Neural cell (in vitro differentiated cells): ENCODE measurements around the gene NDST3.

Source experiments
- CTCF ChIP-seq: fragments of 450-650 bp; IDR thresholded peaks from 2 replicates; pipeline ENCODE4 v1.5.1; 2014; ENCODE audit warnings: antibody characterized with exemption, mild to moderate bottlenecking, moderate library complexity; ENCODE audit not compliant: poor library complexity, severe bottlenecking
- EP300 ChIP-seq: fragments of 450-650 bp; conservative IDR thresholded peaks from 2 replicates; pipeline ENCODE4 v1.6.1; 2014; ENCODE audit warnings: antibody characterized with exemption, mild to moderate bottlenecking, moderate library complexity; ENCODE audit not compliant: poor library complexity, severe bottlenecking
- EZH2 ChIP-seq: fragments of 200-600, 300-800 bp; shearing (Covaris generic), sonication (generic); IDR thresholded peaks from 2 replicates; pipeline ENCODE4 v1.6.1; 2014; ENCODE audit warnings: antibody characterized with exemption, low read length, borderline replicate concordance, mild to moderate bottlenecking; ENCODE audit not compliant: insufficient read depth, poor library complexity, severe bottlenecking
- POLR2AphosphoS5 ChIP-seq: IDR thresholded peaks from 2 replicates; pipeline ENCODE4 v1.6.1; 2012
- TF ChIP-seq, protein P1 (sequence below): IDR thresholded peaks from 2 replicates; pipeline ENCODE4 v1.6.1; 2012; ENCODE audit warnings: borderline replicate concordance

- TF ChIP-seq EP300, result no peak
- no peak for TF ChIP-seq CTCF
- TF ChIP-seq EZH2, result no peak
- TF ChIP-seq, protein P1, sequence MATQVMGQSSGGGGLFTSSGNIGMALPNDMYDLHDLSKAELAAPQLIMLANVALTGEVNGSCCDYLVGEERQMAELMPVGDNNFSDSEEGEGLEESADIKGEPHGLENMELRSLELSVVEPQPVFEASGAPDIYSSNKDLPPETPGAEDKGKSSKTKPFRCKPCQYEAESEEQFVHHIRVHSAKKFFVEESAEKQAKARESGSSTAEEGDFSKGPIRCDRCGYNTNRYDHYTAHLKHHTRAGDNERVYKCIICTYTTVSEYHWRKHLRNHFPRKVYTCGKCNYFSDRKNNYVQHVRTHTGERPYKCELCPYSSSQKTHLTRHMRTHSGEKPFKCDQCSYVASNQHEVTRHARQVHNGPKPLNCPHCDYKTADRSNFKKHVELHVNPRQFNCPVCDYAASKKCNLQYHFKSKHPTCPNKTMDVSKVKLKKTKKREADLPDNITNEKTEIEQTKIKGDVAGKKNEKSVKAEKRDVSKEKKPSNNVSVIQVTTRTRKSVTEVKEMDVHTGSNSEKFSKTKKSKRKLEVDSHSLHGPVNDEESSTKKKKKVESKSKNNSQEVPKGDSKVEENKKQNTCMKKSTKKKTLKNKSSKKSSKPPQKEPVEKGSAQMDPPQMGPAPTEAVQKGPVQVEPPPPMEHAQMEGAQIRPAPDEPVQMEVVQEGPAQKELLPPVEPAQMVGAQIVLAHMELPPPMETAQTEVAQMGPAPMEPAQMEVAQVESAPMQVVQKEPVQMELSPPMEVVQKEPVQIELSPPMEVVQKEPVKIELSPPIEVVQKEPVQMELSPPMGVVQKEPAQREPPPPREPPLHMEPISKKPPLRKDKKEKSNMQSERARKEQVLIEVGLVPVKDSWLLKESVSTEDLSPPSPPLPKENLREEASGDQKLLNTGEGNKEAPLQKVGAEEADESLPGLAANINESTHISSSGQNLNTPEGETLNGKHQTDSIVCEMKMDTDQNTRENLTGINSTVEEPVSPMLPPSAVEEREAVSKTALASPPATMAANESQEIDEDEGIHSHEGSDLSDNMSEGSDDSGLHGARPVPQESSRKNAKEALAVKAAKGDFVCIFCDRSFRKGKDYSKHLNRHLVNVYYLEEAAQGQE, result no peak
- no peak for TF ChIP-seq POLR2AphosphoS5
Observed at GRCh38 chr4:118193421-118193820, 159.1 kb downstream of the NDST3 start.
